ENCODE data around the gene OR51T1.

- TF ChIP-seq, protein P1, sequence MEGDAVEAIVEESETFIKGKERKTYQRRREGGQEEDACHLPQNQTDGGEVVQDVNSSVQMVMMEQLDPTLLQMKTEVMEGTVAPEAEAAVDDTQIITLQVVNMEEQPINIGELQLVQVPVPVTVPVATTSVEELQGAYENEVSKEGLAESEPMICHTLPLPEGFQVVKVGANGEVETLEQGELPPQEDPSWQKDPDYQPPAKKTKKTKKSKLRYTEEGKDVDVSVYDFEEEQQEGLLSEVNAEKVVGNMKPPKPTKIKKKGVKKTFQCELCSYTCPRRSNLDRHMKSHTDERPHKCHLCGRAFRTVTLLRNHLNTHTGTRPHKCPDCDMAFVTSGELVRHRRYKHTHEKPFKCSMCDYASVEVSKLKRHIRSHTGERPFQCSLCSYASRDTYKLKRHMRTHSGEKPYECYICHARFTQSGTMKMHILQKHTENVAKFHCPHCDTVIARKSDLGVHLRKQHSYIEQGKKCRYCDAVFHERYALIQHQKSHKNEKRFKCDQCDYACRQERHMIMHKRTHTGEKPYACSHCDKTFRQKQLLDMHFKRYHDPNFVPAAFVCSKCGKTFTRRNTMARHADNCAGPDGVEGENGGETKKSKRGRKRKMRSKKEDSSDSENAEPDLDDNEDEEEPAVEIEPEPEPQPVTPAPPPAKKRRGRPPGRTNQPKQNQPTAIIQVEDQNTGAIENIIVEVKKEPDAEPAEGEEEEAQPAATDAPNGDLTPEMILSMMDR (IDR thresholded peaks at IDR 0.05; ENCODE audit: low read depth, low read length): no peak
- TF ChIP-seq POLR2A (IDR thresholded peaks at IDR 0.05; ENCODE audit: extremely low read depth, insufficient read length): no peak
- TF ChIP-seq MYC (IDR thresholded peaks at IDR 0.05; ENCODE audit: low read depth, low read length): no peak
Observed at GRCh38 chr11:4919250-4919649, 37.5 kb downstream of the OR51T1 start, which contains the start of gene OR51G2.

Measured in NB4 (cell line).